Prostate gland (tissue), 2 donors: ENCODE data around the gene FCHO1. TPM values are rescaled to one million over a fixed set of nuclear protein-coding genes. Genes with fewer than 3 reads are reported as not detected.

Experiments used
- DNase-seq: peaks from one replicate; pipeline ENCODE4 v3.0.0-alpha.2; 2019; ENCODE audit warnings: low spot score
- H3K27ac ChIP-seq, 2 donors: fragments of 200-600 bp; sonication (generic); 2 replicates each; pipeline ENCODE4 v1.5.1; 2017 to 2019
- H3K27me3 ChIP-seq: fragments of 200-600 bp; sonication (generic); replicated peaks from 2 replicates; pipeline ENCODE4 v1.5.1; 2019; ENCODE audit not compliant: insufficient read depth
- H3K36me3 ChIP-seq, 2 donors: fragments of 200-600 bp; sonication (generic); 1 replicate in 1 of 2; 2 replicates in 1 of 2; pipeline versions ENCODE4 v1.5.1 to v1.8.1; 2017 to 2019
- H3K4me1 ChIP-seq: fragments of 200-600 bp; sonication (generic); replicated peaks from 2 replicates; pipeline ENCODE4 v1.5.1; 2019
- H3K4me3 ChIP-seq, 2 donors: fragments of 200-600 bp; sonication (generic); 2 replicates each; pipeline ENCODE4 v1.5.1; 2017 to 2019
- H3K9me3 ChIP-seq: fragments of 200-600 bp; sonication (generic); 2 replicates; pipeline ENCODE4 v1.5.1; 2017
- CTCF ChIP-seq, 4 experiments: fragments of 200-600 bp in 2 of 4; fragments of 450-650 bp in 2 of 4; sonication (generic) in 2 of 4; IDR thresholded peaks; 1 replicate in 3 of 4; 2 replicates in 1 of 4; pipeline ENCODE4 v1.5.1; 2016 to 2019; ENCODE audit warnings: antibody characterized with exemption in 4 of 4, mild to moderate bottlenecking in 2 of 4, moderate library complexity in 2 of 4
- POLR2A ChIP-seq: fragments of 450-650 bp; IDR thresholded peaks from one replicate; pipeline ENCODE4 v1.6.1; 2016; ENCODE audit warnings: antibody characterized with exemption, mild to moderate bottlenecking
- POLR2AphosphoS5 ChIP-seq: sonication (generic); formaldehyde crosslinking; IDR thresholded peaks from one replicate; pipeline ENCODE4 v1.6.1; 2017; ENCODE audit warnings: antibody characterized with exemption
- WGBS: methylation state at CpG from one replicate; pipeline ENCODE4 v1.1.5; 2018; 5-methylcytosine and 5-hydroxymethylcytosine counted together
- intact Hi-C: fragments of 100-400 bp; cut with DNase I; formaldehyde crosslinking; loops from one replicate; pipeline ENCODE4 v1.14.2; 2022
- total RNA-seq, 2 donors: library from RNA; depleted of rRNA; stranded (reverse); fragments of >200 nt; gene quantifications; one replicate each; pipeline ENCODE4 v1.1.0, GENCODE V29; 2016

The FCHO1 gene
- total RNA-seq, 2 donors from 2014 or later = 1.3 to 10.7 TPM

- intact Hi-C loops = no loop called here
- DNase-seq = no peak
Observed at GRCh38 chr19:17733127-17733526, 18.1 kb upstream of the FCHO1 start.

GRCh38 chr19:17734146-17734545 lies 17.1 kb upstream of the FCHO1 start:
- H3K36me3 ChIP-seq = peaks cover 2 to 10% of the 10 kb centered on the region in 2 donors

More at GRCh38 chr19:17733127-17733526, 18.1 kb upstream of the FCHO1 start:
- WGBS = 94% methylated on average over 21 of the region's 22 CpGs
- no peaks in the 10 kb centered on the region for H3K9me3 ChIP-seq
- peaks cover 2 to 10% of the 10 kb centered on the region in 2 donors for H3K36me3 ChIP-seq
- TF ChIP-seq POLR2A (no peak), CTCF (IDR thresholded peaks at IDR 0.05) (no peak), POLR2AphosphoS5 (no peak)
- no peak overlapping the region for H3K27ac ChIP-seq
- no peak overlapping the region for H3K4me3 ChIP-seq
- H3K27me3 ChIP-seq = no peaks in the 10 kb centered on the region
- H3K4me1 ChIP-seq = no peaks in the 10 kb centered on the region

GRCh38 chr19:17735410-17735809 lies 15.9 kb upstream of the FCHO1 start:
- WGBS = 85% methylated on average over 5 of the region's 5 CpGs

More at GRCh38 chr19:17734146-17734545, 17.1 kb upstream of the FCHO1 start:
- 96% methylated on average over 16 of the region's 16 CpGs for WGBS
- Histone ChIP-seq H3K27me3 (no peaks in the 10 kb centered on the region), H3K9me3 (no peaks in the 10 kb centered on the region), H3K27ac (no peak overlapping the region), H3K4me3 (no peak overlapping the region), H3K4me1 (no peaks in the 10 kb centered on the region)
- no peak for DNase-seq
- intact Hi-C loops = no loop called here
- TF ChIP-seq CTCF (IDR thresholded peaks at IDR 0.05) (no peak), POLR2AphosphoS5 (no peak), POLR2A (no peak)

GRCh38 chr19:17737690-17738153 lies 13.6 kb upstream of the FCHO1 start:
- no peak for DNase-seq
- Histone ChIP-seq H3K36me3 (peaks cover 2 to 10% of the 10 kb centered on the region in 2 donors), H3K27me3 (no peaks in the 10 kb centered on the region), H3K27ac (no peak overlapping the region), H3K9me3 (no peaks in the 10 kb centered on the region), H3K4me3 (no peak overlapping the region), H3K4me1 (no peaks in the 10 kb centered on the region)
- intact Hi-C loops = no loop called here
- TF ChIP-seq POLR2AphosphoS5 = no peak
- TF ChIP-seq POLR2A = no peak
- no peak for TF ChIP-seq CTCF (IDR thresholded peaks at IDR 0.05)
- 82% methylated on average over 7 of the region's 7 CpGs for WGBS

More at GRCh38 chr19:17735410-17735809, 15.9 kb upstream of the FCHO1 start:
- no peaks in the 10 kb centered on the region for H3K9me3 ChIP-seq
- H3K4me3 ChIP-seq = no peak overlapping the region
- peaks cover 2 to 10% of the 10 kb centered on the region in 2 donors for H3K36me3 ChIP-seq
- H3K4me1 ChIP-seq = no peaks in the 10 kb centered on the region
- intact Hi-C loops = no loop called here
- H3K27ac ChIP-seq = no peak overlapping the region
- no peak for TF ChIP-seq POLR2A
- no peak for TF ChIP-seq POLR2AphosphoS5
- TF ChIP-seq CTCF (IDR thresholded peaks at IDR 0.05) = no peak
- no peak for DNase-seq
- H3K27me3 ChIP-seq = no peaks in the 10 kb centered on the region

GRCh38 chr19:17739121-17739875 lies 12.0 kb upstream of the FCHO1 start:
- TF ChIP-seq CTCF (IDR thresholded peaks at IDR 0.05) (no peak), POLR2AphosphoS5 (no peak), POLR2A (no peak)
- DNase-seq = no peak
- Histone ChIP-seq H3K27ac (no peak overlapping the region), H3K9me3 (no peaks in the 10 kb centered on the region), H3K4me3 (no peak overlapping the region), H3K36me3 (no peaks in the 10 kb centered on the region), H3K27me3 (no peaks in the 10 kb centered on the region), H3K4me1 (no peaks in the 10 kb centered on the region)
- intact Hi-C loops = no loop called here
- WGBS = 63% methylated on average over 18 of the region's 18 CpGs
